Hepatocyte (in vitro differentiated cells): ENCODE measurements around the gene TMEM8B.

Experiments
- CTCF ChIP-seq: fragments of 200-600 bp; sonication (generic); IDR thresholded peaks from 2 replicates; pipeline ENCODE4 v1.5.1; 2016; ENCODE audit warnings: antibody characterized with exemption, mild to moderate bottlenecking; ENCODE audit not compliant: poor library complexity
- EZH2 ChIP-seq: fragments of 200-600 bp; sonication (generic); IDR thresholded peaks from 2 replicates; pipeline ENCODE4 v1.6.1; 2016; ENCODE audit warnings: antibody characterized with exemption, mild to moderate bottlenecking, borderline replicate concordance

GRCh38 chr9:35903049-35903448 lies 74.0 kb downstream of the TMEM8B start:
- TF ChIP-seq CTCF (peak; percentile 84), EZH2 (no peak)
